Fibroblast of lung (primary cell): Measurements from ENCODE around the gene ACBD6.

ENCODE experiments used
- EZH2 ChIP-seq: IDR thresholded peaks from 2 replicates; pipeline ENCODE4 v1.5.1; 2012; ENCODE audit warnings: low read length, control low read depth, mild to moderate bottlenecking; ENCODE audit errors: missing control alignments
- TF ChIP-seq, protein P1 (sequence below), 2 donors: IDR thresholded peaks in 1 of 2; conservative IDR thresholded peaks in 1 of 2; 1 replicate in 1 of 2; 2 replicates in 1 of 2; pipeline ENCODE4 v1.5.1; 2011 to 2012; ENCODE audit warnings: low read length in 2 of 2, control low read depth in 1 of 2, inconsistent platforms in 1 of 2, low read depth in 1 of 2, mild to moderate bottlenecking in 1 of 2

DNA sequence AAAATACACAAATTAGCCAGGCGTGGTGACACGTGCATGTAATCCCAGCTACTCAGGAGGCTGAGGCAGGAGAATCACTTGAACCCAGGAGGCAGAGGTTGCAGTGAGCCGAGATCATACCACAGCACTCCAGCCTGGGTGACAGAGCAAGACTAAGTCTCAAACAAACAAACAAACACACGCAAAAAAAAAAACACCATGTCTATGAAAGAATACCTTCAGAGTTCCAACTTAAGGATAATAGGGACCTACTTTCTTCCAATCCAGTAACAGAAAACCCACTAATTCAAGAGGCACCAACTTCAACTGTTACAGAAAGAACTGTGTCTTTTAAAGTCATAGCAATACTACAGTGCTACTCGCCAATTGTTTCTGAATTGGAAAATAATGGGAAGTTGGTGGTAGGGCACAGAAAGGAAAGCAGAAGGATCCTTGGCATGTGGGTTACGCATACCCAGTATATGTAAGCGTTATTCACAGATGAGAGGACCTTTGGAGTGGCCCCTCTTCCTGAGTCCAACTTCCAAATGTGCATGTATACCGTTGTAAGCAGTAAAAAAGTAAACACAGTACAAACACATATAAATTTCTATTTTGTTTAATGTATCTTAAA is 87.0 kb downstream of the ACBD6 start:
- TF ChIP-seq, protein P1, sequence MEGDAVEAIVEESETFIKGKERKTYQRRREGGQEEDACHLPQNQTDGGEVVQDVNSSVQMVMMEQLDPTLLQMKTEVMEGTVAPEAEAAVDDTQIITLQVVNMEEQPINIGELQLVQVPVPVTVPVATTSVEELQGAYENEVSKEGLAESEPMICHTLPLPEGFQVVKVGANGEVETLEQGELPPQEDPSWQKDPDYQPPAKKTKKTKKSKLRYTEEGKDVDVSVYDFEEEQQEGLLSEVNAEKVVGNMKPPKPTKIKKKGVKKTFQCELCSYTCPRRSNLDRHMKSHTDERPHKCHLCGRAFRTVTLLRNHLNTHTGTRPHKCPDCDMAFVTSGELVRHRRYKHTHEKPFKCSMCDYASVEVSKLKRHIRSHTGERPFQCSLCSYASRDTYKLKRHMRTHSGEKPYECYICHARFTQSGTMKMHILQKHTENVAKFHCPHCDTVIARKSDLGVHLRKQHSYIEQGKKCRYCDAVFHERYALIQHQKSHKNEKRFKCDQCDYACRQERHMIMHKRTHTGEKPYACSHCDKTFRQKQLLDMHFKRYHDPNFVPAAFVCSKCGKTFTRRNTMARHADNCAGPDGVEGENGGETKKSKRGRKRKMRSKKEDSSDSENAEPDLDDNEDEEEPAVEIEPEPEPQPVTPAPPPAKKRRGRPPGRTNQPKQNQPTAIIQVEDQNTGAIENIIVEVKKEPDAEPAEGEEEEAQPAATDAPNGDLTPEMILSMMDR (conservative IDR thresholded peaks at IDR 0.05 in 1 of 2, IDR thresholded peaks at IDR 0.05 in 1 of 2; ENCODE audit: low read depth in 1 of 2, low read length in 2 of 2), result no peak
- no peak for TF ChIP-seq EZH2
